ENCODE results near the gene ZNF587B.
"Not testable (repeated sequence)": the region's sequence is repeated elsewhere in the genome, so short reads cannot be mapped to it uniquely, and the experiment has no call there.

Gene ZNF587B

GRCh38 chr19:57841122-57841763 is 11.1 kb downstream of the ZNF587B start:
- FAIRE-seq = no peak
- DNase-seq (ENCODE audit: insufficient read length, low spot score) = no peak
- TF ChIP-seq, protein P1, sequence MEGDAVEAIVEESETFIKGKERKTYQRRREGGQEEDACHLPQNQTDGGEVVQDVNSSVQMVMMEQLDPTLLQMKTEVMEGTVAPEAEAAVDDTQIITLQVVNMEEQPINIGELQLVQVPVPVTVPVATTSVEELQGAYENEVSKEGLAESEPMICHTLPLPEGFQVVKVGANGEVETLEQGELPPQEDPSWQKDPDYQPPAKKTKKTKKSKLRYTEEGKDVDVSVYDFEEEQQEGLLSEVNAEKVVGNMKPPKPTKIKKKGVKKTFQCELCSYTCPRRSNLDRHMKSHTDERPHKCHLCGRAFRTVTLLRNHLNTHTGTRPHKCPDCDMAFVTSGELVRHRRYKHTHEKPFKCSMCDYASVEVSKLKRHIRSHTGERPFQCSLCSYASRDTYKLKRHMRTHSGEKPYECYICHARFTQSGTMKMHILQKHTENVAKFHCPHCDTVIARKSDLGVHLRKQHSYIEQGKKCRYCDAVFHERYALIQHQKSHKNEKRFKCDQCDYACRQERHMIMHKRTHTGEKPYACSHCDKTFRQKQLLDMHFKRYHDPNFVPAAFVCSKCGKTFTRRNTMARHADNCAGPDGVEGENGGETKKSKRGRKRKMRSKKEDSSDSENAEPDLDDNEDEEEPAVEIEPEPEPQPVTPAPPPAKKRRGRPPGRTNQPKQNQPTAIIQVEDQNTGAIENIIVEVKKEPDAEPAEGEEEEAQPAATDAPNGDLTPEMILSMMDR (IDR thresholded peaks at IDR 0.05; ENCODE audit: insufficient read depth, missing control alignments) = no peak

- FAIRE-seq; DNase-seq (ENCODE audit: insufficient read length, low spot score): not testable (repeated sequence)
These were observed 17.1 kb downstream of the ZNF587B start for GRCh38 chr19:57847164-57847563.

DNA sequence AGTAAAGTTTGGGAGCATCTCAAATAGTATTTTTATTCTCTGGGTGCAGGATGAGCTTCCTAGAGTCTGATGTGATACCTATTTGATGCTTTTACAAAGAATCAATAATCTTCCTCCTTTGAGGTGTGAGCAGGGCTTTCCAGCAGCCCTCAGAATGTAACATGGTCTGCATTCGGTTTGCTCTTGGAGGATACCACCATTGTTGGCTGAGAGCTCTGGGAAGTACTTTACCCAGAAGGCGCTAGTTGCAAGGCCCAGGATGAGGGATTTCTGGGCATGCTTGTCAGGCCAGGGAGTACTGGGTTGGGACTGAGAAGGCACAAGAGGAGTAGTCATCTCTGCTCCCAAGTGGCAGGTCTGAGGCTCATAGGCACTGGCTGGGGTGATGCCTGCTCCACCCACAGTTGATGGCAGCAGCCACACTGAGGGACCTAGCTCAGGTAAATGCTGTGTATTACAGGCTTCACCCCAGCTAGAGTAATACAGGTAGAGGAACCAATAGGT is 19.1 kb downstream of the ZNF587B start:
- FAIRE-seq; DNase-seq (ENCODE audit: insufficient read length, low spot score): not testable (repeated sequence)

- FAIRE-seq (peak; percentile 11), DNase-seq (ENCODE audit: insufficient read length, low spot score) (peak; percentile 40)
These were observed 19.8 kb downstream of the ZNF587B start, which contains the start of gene ZNF587 for GRCh38 chr19:57849666-57850473. Gene ZNF587 (plus strand): TSS chr19:57849859. CDS start chr19:57850039, 180 bp downstream.

DNA sequence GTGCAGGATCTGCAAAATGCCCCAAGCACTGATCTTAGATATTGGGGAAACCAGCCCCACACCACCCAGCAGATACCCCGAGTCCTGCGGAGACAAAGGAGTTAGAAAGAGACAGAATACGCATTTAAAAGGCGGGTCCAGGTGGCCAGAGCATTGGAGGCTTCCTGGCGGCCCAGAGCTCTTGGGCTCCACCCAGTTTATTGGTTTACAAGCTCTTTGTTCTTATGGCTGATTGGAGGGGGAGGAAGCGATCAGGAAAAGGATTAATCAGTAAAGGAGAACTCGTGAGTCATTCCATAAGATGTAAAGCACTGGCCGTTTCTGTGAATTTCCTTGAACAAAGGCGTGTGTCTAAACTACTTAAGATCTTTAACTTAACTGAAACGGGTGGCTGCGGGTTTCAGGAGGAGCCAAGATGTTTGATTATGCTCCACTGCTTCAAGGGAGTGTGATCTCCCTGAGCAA is 20.5 kb downstream of the ZNF587B start:
- FAIRE-seq (no peak), DNase-seq (ENCODE audit: insufficient read length, low spot score) (no peak)
- TF ChIP-seq, protein P1 (IDR thresholded peaks at IDR 0.05; ENCODE audit: insufficient read depth, missing control alignments) = no peak

GRCh38 chr19:57851812-57852603 is 21.9 kb downstream of the ZNF587B start:
- not testable (repeated sequence) for FAIRE-seq

GRCh38 chr19:57854117-57854516 is 24.0 kb downstream of the ZNF587B start:
- peak; percentile 78 for FAIRE-seq
- DNase-seq (ENCODE audit: insufficient read length, low spot score) = not testable (repeated sequence)

More at GRCh38 chr19:57851812-57852603, 21.9 kb downstream of the ZNF587B start:
- DNase-seq (ENCODE audit: insufficient read length, low spot score) = not testable (repeated sequence)

DNA sequence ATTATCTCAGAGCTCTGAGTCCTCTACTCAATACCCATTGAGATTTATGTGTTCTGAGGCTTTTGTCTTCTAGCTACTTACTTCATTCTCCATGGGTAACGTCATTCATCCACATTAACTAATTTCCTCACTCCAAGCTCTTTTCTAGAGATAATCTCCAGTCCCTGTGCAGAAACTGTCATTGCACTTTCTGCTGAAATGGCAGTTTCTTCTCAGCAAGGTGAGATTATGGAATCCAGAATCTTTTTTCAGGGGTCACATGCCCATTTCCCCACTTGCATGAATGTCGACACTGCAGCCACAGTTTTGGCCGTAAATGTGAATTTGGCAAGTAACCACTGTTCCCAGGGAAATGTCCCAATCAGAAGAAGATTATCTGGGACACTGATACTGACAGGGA is 32.3 kb downstream of the ZNF587B start:
- not testable (repeated sequence) for FAIRE-seq; DNase-seq (ENCODE audit: insufficient read length, low spot score)

DNA sequence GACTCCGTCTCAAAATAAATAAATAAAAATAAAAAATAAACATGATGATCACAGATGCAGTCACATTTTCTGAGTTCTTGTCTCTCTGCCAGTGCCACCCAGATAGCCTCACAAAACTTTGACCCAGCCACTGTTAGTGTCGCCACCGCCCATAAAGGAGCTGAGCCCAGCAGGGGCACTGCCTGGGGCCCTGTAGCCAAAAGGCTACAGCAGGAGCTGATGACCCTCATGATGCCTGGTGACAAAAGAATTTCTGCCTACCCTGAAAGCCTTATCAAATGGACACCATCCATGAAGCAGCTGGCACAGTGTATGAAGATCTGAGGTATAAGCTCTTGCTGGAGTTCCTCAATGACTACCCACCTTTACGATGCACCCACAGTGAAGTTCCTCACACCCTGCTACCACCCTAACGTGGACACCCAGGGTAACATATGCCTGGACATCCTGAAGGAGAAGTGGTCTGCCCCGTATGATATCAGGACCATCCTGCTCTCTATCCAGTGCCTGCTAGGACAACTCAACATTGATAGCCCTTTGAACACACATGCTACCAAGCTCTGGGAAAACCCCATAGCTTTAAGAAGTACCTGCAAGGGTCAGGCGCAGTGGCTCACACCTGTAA is 37.9 kb downstream of the ZNF587B start:
- no peak for FAIRE-seq
- DNase-seq (ENCODE audit: insufficient read length, low spot score) = no peak
- TF ChIP-seq, protein P1 (IDR thresholded peaks at IDR 0.05; ENCODE audit: insufficient read depth, missing control alignments) = no peak

DNA sequence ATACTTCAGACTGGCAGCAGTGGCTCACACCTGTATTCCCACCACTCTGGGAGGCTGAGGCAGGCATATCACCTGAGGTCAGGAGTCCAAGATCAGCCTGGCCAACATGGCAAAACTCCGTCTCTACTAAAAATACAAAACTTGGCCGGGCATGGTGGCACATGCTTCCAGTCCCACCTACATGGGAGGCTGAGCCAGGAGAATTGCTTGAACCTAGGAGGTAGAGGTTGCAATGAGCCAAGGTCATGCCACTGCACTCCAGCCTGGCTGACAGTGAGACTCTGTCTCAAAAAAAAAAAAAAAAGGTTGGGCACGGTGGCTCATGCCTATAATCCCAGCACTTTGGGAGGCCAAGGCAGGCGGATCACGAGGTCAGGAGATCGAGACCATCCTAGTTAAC is 39.6 kb downstream of the ZNF587B start:
- not testable (repeated sequence) for DNase-seq (ENCODE audit: insufficient read length, low spot score); FAIRE-seq
